NK-92 treated with Interleukin-12 subunit alpha and Interleukin-12 subunit beta, amount 100 ng/mL, for 24 hours (cell line): Measurements from ENCODE around the gene TIMM22.
"Not testable (repeated sequence)": the region's sequence is repeated elsewhere in the genome, so short reads cannot be mapped to it uniquely, and the experiment has no call there.

ENCODE experiments used
- DNase-seq: peaks from one replicate; lab custom pipeline; 2025; lab: John Stamatoyannopoulos, UW

TIMM22 gene

DNA sequence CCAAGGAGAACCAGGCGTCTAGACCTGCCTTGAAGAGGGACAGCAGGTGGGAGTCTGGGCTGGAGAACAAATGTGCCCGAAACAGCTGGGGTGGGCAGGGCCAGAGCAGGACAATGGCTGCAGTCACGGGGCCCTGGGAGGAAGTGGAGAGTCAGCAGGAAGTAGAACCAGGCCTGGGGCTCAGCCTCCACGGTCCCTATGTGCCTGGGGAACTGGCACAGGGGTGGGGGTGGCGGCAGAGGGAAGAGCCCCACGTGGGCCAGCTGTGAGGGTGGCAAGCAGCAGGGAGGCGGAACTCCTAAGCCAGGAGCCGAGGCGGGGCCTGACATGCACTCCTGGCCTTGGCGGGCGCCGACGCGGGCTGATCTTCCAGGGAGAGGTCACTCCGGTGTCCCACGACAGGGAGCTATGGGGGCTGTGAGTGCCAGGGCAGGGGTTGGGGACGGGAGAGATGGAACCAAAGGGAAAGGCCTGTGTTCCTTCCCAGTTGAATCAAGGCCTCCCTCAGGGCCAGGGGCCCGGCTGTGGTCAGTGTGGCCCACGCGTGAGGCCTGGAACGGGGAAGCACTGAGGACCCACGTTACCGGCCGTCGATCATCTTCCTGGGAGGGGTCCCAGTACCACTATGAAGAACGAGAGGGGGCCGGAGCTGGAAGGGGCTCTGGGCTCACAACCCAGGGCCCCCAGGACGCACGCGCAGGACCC lies 42.7 kb downstream of the TIMM22 start:
- no peak for DNase-seq

GRCh38 chr17:1040216-1040600 lies 43.3 kb downstream of the TIMM22 start:
- DNase-seq, result no peak

DNA sequence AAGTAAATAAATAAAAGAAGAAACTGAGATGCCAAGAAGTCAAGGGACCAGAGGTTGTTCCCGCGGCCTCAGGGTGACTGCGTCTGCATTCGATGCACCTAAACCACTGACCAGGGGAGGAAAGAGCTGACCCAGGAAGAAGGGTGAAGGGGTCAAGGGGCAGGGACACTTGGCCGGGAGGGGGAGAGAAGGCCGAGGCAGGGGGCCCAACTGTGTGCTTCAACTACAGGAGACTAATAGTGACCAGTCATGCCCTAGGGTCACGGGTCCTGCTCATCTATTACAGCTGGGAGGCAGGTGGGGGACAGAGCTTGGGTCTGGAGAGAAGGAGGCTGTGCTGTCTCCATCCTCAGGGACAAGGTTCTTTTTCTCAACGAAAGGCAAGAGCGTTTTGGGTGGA lies 44.8 kb downstream of the TIMM22 start:
- no peak for DNase-seq

- no peak for DNase-seq
Measured at GRCh38 chr17:1042486-1042885, 45.6 kb downstream of the TIMM22 start.

DNA sequence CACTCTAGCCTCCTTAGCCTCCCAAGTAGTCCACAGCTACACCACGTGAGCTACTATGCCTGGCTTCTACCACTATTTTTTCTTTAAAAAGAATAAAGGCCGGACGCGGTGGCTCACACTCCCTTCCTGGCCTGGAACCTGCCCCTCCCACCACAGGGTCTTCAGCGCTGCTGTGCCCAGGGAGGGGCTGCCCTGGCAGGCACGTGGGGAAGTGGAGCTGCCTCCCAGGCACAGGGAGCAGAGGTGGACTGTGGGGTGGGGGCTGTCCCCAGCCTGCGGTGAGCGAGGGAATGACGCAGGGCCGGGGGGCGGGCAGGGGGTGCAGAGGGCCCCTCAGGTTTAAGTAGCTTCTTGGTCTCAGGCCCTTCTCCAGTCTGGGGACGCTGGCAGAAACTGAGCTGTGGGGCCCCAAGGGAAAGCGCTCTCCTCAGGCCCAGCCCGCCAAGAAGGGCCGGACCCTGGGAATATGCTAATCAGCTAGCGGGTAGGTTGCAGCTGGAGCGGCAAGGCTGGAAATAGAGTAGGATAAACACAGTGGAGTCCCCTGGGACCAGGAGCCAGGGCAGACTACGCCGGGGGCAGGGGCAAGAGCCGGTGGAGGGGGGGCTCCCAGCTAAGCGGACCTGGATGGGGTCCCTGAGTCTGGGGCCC lies 46.8 kb downstream of the TIMM22 start:
- DNase-seq, result no peak

- DNase-seq, result not testable (repeated sequence)
Measured at GRCh38 chr17:1044387-1045009, 47.6 kb downstream of the TIMM22 start.

DNA sequence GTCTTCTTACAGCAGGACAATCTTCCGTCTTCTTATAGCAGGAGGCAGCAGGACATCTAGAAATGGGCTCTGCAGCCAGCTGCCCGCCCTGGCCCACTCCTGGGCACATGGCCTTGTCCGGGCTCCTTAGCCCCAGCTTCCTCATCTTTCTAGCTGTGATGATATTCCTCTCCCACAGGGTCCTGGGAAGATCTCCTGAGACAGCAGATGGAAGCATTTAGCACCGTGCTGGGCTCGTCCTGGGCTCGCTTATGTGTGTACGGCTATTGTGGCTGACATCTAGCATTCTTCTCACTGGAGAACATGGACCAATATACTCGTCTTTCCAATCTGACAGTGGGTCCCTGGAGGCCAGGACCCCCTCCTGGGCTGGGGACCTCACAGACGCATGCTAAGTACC lies 48.5 kb downstream of the TIMM22 start:
- DNase-seq, result no peak

DNA sequence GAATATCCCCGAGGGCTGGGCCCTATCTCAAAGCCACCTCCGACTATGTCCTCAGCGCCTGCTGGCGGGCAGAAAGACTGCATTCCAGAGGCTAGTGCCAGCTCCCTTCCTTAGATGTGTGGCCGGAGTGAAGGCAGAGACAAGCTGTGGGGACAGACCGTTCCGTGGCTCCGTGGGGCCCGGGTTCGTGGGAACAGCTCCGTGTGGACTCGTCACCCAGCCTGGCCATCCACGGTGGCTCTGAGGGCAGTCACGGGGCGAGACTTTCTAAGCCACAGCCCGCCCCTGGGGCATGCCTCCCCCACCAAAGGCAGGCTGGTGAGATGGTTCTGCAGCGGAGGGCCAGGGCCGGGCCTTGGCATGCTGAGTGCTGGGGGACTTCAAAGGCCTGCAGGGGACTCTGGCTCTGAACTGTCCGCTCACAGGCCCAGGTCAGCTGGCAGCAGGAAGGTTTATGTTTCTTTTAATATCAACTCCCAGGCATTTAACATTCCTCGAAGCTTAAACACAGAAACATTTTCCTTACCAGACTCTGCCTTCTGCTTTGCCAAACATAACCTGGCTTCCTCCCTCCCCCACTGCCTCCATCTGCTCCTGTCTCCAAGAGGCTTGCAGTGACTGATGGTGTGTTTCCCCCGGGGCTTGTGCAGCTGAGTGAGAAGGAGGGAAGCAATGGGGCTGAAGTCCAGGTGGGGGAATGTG lies 50.4 kb downstream of the TIMM22 start:
- DNase-seq, result no peak

- DNase-seq, result no peak
Measured at GRCh38 chr17:1047879-1048470, 51.0 kb downstream of the TIMM22 start.

DNA sequence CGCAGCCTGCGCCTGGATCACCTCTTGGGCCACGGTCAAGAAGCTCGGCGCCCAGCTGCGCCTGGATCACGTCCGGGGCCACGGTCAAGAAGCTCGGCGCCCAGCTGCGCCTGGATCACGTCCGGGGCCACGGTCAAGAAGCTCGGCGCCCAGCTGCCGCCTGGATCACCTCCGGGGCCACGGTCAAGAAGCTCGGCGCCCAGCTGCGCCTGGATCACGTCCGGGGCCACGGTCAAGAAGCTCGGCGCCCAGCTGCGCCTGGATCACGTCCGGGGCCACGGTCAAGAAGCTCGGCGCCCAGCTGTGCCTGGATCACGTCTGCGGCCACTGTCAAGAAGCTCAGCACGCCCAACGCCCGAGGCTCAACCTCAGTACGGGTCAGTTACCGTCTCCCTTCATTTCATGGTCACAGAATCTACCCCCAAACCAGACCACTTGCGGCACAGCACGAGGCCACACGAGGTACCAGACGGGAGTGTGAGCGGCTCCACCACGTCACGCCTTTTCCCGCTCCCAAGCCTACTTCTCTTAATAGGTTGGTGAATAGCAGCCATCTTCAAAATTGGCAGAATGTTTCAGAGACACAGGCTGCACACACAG lies 51.7 kb downstream of the TIMM22 start:
- not testable (repeated sequence) for DNase-seq

GRCh38 chr17:1049446-1050225 lies 52.7 kb downstream of the TIMM22 start:
- no peak for DNase-seq

GRCh38 chr17:1050246-1050995 lies 53.5 kb downstream of the TIMM22 start:
- no peak for DNase-seq

DNA sequence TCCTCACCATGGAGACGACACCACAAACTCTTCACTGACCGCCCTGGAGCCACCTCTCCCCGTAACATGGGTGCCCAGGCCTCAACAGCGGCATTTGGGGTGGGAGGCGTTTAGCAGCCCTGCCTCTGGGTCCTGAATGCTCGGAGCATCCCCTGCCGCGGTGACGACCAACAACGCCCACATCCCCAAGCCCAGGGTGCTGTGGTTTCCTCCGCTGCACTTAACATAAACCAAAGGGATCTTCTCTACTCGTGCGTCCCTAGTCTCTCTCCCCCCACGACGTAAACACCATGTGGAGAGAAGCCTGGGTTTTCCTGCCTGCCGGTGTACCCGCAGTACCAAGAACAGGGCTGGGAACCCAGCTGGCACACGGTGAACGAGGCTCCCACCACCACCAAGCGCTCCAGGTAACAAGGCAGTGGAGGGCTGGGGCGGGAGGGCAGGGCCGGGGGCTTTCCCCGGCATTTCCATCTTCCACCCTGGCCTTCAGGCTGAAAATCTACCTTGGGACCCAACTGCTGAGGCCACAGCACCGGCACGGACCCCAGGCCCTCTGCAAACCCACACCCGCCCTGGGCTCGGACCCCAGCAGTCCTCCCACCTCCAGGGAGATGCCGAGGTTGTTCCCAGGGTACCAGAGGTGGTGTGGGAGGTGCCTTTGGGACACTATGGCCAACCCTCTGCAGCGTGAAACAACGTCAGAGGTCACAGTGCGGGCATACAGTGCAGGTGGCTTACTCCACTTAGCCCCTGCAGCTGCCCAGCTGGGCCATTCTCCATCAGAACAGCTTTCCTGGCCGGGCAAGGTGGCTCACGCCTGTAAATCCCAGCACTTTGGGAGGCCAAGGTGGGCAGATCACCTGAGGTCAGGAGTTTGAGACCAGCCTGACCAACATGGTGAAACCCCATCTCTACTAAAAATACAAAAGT lies 54.3 kb downstream of the TIMM22 start:
- no peak for DNase-seq
